GM06990 (cell line): ENCODE measurements around the gene AKT1.

ENCODE experiments used
- DNase-seq: peaks from one replicate; pipeline ENCODE4 v3.0.0-alpha.2; 2011; ENCODE audit not compliant: insufficient read length; ENCODE audit errors: extremely low read depth
- H3K27me3 ChIP-seq: replicated peaks from 2 replicates; pipeline ENCODE4 v1.6.0; 2011; ENCODE audit warnings: low read length; ENCODE audit not compliant: control insufficient read depth, insufficient read depth
- H3K36me3 ChIP-seq: 2 replicates; pipeline ENCODE4 v1.5.1; 2011; ENCODE audit warnings: low read length; ENCODE audit not compliant: control insufficient read depth, insufficient read depth
- H3K4me3 ChIP-seq: replicated peaks from 2 replicates; pipeline ENCODE4 v1.5.1; 2011; ENCODE audit warnings: low read depth, mild to moderate bottlenecking, control low read depth, low read length
- TF ChIP-seq, protein P1 (sequence below): IDR thresholded peaks from 2 replicates; pipeline ENCODE4 v1.5.1; 2011; ENCODE audit warnings: low read length, control low read depth, mild to moderate bottlenecking, inconsistent platforms; ENCODE audit not compliant: insufficient read depth, poor library complexity, severe bottlenecking

The AKT1 gene

DNA sequence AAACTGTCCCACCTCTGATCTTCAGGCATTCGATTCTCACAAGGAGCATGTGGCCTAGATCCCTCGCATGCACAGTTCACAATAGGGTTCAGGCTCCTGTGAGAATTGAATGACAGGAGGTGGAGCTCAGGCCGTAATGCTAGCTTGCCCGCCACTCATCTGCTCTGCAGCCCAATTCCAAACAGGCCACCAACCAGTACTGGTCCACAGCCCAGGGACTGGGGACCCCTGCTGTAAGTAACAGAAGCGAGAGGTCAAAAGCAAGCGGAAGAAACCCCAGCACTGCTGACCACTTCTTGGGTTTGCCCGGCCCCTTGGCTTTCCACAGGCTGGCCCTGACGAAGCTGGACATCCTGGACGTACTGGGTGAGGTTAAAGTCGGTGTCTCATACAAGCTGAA is 51.1 kb downstream of the AKT1 start:
- Histone ChIP-seq H3K36me3 (no peaks in the 10 kb centered on the region), H3K27me3 (no peaks in the 10 kb centered on the region), H3K4me3 (no peak overlapping the region)
- no peak for DNase-seq
- TF ChIP-seq, protein P1, sequence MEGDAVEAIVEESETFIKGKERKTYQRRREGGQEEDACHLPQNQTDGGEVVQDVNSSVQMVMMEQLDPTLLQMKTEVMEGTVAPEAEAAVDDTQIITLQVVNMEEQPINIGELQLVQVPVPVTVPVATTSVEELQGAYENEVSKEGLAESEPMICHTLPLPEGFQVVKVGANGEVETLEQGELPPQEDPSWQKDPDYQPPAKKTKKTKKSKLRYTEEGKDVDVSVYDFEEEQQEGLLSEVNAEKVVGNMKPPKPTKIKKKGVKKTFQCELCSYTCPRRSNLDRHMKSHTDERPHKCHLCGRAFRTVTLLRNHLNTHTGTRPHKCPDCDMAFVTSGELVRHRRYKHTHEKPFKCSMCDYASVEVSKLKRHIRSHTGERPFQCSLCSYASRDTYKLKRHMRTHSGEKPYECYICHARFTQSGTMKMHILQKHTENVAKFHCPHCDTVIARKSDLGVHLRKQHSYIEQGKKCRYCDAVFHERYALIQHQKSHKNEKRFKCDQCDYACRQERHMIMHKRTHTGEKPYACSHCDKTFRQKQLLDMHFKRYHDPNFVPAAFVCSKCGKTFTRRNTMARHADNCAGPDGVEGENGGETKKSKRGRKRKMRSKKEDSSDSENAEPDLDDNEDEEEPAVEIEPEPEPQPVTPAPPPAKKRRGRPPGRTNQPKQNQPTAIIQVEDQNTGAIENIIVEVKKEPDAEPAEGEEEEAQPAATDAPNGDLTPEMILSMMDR, result no peak

DNA sequence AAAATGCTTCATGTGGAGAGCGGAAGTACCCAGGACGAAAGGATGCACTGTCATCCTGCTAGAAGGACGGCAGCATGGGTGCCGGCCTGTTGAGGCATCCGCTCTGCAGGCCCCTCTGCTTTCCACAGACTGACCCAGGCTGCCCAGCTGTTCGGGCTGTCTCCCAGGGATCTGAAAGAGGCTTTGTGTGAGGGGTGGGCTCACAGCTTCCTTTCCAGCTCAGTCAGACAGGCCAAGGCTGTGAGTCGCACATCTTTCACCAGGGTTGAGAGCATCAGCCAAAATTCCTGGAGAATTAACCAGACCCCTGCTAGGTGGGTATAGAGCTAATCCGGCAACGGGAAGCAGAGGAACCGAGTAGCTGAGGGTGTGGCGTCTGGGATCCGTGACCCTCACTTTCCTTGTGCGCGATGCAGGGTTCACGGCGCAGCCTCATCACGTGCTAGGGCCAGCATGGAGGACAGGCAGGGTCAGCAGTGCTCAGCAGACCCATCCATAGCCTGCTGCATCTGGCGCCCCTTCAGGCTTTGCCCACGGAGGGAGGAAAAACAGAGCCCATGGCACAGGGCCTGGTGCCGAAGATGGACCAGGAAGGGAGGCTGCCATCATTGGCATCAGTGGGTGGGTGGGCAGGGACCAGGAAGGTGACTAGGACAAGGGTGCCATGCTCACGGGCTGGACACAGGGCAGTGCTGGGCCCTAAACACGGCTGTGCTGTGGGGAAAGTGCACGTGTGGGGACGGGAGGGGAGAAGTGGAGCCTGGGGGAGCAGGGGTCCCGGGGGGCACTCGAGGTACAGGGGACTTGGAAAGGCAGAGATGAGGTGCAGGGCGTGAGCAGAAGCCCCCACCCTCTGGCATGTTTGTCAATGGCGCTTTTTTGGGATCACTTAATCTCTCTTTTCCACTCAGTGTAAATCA is 51.8 kb downstream of the AKT1 start:
- H3K4me3 ChIP-seq, result no peak overlapping the region
- DNase-seq, result no peak
- H3K36me3 ChIP-seq, result no peaks in the 10 kb centered on the region
- no peaks in the 10 kb centered on the region for H3K27me3 ChIP-seq
- TF ChIP-seq, protein P1, result no peak

DNA sequence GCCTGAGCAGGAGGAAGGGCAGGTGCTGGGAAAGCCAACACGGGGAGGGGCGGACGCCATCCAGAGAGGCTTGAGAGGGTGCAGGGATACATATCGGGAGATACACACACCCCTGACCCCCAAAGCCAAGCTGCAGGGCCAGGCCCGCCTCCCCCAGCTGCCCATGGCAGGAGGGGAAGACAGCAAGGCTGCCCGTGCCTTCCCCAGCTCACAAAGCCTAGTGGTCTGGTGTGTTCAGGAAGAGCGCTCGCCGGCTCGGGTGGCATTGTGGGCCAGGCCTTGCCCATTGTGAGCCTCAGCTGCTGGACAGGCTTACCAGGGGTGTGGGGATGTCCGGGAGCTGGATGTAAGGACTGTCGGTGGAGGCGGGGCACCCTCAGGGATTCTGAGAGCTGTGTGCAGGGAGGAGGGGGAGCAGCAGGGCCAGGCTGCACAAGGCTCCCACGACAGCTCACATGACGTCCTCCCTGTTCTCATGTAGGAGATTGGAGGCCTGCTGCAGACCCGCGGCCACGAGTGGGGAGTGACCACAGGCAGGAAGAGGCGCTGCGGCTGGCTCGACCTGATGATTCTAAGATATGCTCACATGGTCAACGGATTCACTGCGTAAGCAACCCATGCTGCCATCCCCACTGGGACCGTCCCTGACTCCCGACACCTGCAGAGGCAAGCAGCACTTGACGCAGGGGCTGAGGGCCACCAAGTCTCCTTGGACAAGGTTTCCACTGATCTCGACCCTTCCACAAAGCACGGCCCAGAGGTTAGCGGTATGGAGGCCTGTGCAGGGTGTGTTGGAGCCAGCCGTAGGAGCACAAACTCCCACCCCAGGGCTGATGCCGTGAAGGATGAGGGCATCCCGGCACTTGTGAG is 52.7 kb downstream of the AKT1 start:
- no peaks in the 10 kb centered on the region for H3K36me3 ChIP-seq
- TF ChIP-seq, protein P1, result no peak
- H3K4me3 ChIP-seq, result no peak overlapping the region
- no peak for DNase-seq
- no peaks in the 10 kb centered on the region for H3K27me3 ChIP-seq

DNA sequence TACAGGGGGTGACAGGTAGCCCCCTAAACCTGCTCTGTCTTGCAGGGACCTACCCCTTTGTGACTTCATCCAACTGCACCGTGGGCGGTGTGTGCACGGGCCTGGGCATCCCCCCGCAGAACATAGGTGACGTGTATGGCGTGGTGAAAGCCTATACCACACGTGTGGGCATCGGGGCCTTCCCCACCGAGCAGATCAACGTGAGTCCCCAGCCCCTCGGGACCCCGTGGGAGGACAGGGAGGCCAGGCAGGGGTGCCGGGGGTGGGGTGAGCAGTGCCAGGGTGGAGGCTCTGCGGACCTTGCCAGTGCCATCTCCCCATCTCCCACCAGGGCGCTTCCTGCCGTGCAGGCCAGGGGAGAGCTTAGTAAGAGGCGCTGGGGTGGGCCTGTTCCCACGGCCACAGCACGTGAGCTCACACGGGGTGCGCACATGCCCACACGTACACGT is 53.7 kb downstream of the AKT1 start:
- H3K4me3 ChIP-seq, result no peak overlapping the region
- TF ChIP-seq, protein P1, result no peak

GRCh38 chr14:104741108-104741802 is 54.3 kb downstream of the AKT1 start:
- TF ChIP-seq, protein P1, result no peak
- Histone ChIP-seq H3K4me3 (no peak overlapping the region), H3K27me3 (no peaks in the 10 kb centered on the region), H3K36me3 (no peaks in the 10 kb centered on the region)
- DNase-seq, result no peak

More for the DNA sequence above, 53.7 kb downstream of the AKT1 start:
- DNase-seq, result no peak
- Histone ChIP-seq H3K27me3 (no peaks in the 10 kb centered on the region), H3K36me3 (no peaks in the 10 kb centered on the region)
